K562 (cell line): ENCODE results near the gene RPP21. TPM values are rescaled to one million over a fixed set of nuclear protein-coding genes. Genes with fewer than 3 reads are reported as not detected.
A peak's percentile ranks its signal among the peaks of the same experiment; 100 is the strongest.

ENCODE experiments used
- MLX ChIP-seq, 2 experiments: fragments of 450-650 bp in 1 of 2; sonication (generic) in 1 of 2; formaldehyde crosslinking; conservative IDR thresholded peaks; 2 replicates each; pipeline versions ENCODE4 v1.4.0 to v1.8.1; 2020 to 2022; ENCODE audit warnings: mild to moderate bottlenecking in 1 of 2, missing genetic modification reagents in 1 of 2
- RBM15 ChIP-seq: fragments of 200-400 bp; formaldehyde crosslinking; IDR thresholded peaks from 2 replicates; pipeline ENCODE4 v1.6.1; 2018; ENCODE audit warnings: mild to moderate bottlenecking, low read length, moderate library complexity; ENCODE audit not compliant: insufficient read depth
- ZBTB11 ChIP-seq, 3 experiments: fragments of 200-800 bp in 1 of 3; fragments of 250-450 bp in 1 of 3; fragments of 450-650 bp in 1 of 3; sonication (Bioruptor Pico) in 1 of 3; sonication (Bioruptor generic) in 1 of 3; formaldehyde crosslinking in 1 of 3; IDR thresholded peaks; 2 replicates each; pipeline versions ENCODE4 v1.6.1 to v1.8.0; 2016 to 2022; ENCODE audit warnings: mild to moderate bottlenecking in 2 of 3, missing genetic modification characterization in 2 of 3, missing compliant biosample characterization in 1 of 3, moderate library complexity in 1 of 3
- ZBTB7A ChIP-seq: IDR thresholded peaks from 2 replicates; pipeline ENCODE4 v1.6.1; 2011; ENCODE audit warnings: low read depth, mild to moderate bottlenecking, low read length, moderate library complexity, borderline replicate concordance; ENCODE audit not compliant: control insufficient read depth
- polyA plus RNA-seq, 8 experiments: library from polyadenylated mRNA; depleted of rRNA in 4 of 8; stranded (reverse) in 5 of 8; unstranded in 3 of 8; fragments of >200 nt; fragmentation: Nextera tagmentation in 2 of 8; fragmentation: Illumina TruSeq in 1 of 8; extraction: Ambion mirVana in 2 of 8; extraction: Trizol in 1 of 8; gene quantifications; 2 replicates each; pipeline versions ENCODE4 v1.2.1 to v1.2.3, GENCODE V29; 2011 to 2014; ENCODE audit warnings: inconsistent platforms in 1 of 8, missing spikeins in 1 of 8
- total RNA-seq, 7 experiments: library from RNA; depleted of rRNA in 6 of 7; stranded (reverse); fragments of >200 nt in 6 of 7; fragmentation: Illumina TruSeq in 2 of 7; extraction: Trizol in 2 of 7; gene quantifications; 2 replicates each; pipeline versions ENCODE4 v1.2.1 to v1.2.3, GENCODE V29; 2011 to 2021; ENCODE audit warnings: low replicate concordance in 1 of 7
- TF ChIP-seq, protein P1 (sequence below): fragments of 150-350 bp; conservative IDR thresholded peaks from 2 replicates; pipeline ENCODE4 v1.6.1; 2014; ENCODE audit warnings: low read length
- TF ChIP-seq, protein P2 (sequence below): fragments of 450-650 bp; IDR thresholded peaks from 2 replicates; pipeline ENCODE4 v1.6.1; 2016; ENCODE audit warnings: low read depth
- TF ChIP-seq, protein P3 (sequence below): sonication (generic); formaldehyde crosslinking; IDR thresholded peaks from 2 replicates; pipeline ENCODE4 v1.8.1; 2023; ENCODE audit warnings: mild to moderate bottlenecking, missing genetic modification reagents

The RPP21 gene
- total and polyA plus RNA-seq, 9 of the 15 experiments (the other 6 are each of a cell fraction or from before 2014, with no cell fraction given), result 62.1 to 362 (median 166) TPM

DNA sequence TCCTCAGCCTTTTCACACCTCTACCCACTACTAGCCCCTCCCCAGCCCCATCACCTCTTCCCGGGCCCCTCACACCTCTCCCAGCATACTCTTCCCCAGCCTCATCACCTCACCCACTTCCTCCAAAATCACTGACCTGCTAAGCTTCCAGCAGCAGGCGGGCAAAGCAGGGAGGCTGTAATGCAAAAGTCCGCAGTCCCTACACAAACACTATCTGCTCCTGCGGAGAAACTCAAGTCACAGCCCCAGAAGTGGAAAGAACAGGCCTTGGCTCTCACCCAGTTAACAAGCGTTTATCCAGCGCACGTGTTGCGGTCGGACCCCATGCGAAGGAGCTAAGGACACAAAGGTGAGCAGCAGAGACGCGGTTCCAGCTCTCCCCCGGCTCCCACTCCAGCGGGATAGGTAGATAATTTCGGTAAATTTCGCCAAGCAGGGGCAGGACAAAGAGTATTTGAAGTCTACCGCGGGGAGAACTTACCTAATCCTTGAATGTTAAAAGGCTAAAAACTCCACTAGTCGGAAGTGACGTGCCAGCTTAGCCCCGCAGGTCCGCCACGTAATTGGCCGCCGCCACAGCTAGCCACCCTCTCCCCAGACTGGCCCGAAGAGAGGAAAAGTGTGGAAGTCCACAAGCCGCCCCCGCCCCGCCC lies 19.0 kb upstream of the RPP21 start (continued):
- TF ChIP-seq MLX (CRISPR knock-in tag; conservative IDR thresholded peaks at IDR 0.05) (0 out of 4 replicates have a peak, but pooled peaks of 1 of the 2 experiments have one; percentile 79), RBM15 (no peak), ZBTB11 (CRISPR knock-in tag; IDR thresholded peaks at IDR 0.05) (peak; percentile 75 to 97 (median 77); a peak in 5 of 6 replicates), ZBTB7A (peak; percentile 4; the same call in 1 of the 2 replicates)
- TF ChIP-seq, protein P1, sequence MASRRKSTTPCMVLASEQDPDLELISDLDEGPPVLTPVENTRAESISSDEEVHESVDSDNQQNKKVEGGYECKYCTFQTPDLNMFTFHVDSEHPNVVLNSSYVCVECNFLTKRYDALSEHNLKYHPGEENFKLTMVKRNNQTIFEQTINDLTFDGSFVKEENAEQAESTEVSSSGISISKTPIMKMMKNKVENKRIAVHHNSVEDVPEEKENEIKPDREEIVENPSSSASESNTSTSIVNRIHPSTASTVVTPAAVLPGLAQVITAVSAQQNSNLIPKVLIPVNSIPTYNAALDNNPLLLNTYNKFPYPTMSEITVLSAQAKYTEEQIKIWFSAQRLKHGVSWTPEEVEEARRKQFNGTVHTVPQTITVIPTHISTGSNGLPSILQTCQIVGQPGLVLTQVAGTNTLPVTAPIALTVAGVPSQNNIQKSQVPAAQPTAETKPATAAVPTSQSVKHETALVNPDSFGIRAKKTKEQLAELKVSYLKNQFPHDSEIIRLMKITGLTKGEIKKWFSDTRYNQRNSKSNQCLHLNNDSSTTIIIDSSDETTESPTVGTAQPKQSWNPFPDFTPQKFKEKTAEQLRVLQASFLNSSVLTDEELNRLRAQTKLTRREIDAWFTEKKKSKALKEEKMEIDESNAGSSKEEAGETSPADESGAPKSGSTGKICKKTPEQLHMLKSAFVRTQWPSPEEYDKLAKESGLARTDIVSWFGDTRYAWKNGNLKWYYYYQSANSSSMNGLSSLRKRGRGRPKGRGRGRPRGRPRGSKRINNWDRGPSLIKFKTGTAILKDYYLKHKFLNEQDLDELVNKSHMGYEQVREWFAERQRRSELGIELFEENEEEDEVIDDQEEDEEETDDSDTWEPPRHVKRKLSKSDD, result no peak
- TF ChIP-seq, protein P2, sequence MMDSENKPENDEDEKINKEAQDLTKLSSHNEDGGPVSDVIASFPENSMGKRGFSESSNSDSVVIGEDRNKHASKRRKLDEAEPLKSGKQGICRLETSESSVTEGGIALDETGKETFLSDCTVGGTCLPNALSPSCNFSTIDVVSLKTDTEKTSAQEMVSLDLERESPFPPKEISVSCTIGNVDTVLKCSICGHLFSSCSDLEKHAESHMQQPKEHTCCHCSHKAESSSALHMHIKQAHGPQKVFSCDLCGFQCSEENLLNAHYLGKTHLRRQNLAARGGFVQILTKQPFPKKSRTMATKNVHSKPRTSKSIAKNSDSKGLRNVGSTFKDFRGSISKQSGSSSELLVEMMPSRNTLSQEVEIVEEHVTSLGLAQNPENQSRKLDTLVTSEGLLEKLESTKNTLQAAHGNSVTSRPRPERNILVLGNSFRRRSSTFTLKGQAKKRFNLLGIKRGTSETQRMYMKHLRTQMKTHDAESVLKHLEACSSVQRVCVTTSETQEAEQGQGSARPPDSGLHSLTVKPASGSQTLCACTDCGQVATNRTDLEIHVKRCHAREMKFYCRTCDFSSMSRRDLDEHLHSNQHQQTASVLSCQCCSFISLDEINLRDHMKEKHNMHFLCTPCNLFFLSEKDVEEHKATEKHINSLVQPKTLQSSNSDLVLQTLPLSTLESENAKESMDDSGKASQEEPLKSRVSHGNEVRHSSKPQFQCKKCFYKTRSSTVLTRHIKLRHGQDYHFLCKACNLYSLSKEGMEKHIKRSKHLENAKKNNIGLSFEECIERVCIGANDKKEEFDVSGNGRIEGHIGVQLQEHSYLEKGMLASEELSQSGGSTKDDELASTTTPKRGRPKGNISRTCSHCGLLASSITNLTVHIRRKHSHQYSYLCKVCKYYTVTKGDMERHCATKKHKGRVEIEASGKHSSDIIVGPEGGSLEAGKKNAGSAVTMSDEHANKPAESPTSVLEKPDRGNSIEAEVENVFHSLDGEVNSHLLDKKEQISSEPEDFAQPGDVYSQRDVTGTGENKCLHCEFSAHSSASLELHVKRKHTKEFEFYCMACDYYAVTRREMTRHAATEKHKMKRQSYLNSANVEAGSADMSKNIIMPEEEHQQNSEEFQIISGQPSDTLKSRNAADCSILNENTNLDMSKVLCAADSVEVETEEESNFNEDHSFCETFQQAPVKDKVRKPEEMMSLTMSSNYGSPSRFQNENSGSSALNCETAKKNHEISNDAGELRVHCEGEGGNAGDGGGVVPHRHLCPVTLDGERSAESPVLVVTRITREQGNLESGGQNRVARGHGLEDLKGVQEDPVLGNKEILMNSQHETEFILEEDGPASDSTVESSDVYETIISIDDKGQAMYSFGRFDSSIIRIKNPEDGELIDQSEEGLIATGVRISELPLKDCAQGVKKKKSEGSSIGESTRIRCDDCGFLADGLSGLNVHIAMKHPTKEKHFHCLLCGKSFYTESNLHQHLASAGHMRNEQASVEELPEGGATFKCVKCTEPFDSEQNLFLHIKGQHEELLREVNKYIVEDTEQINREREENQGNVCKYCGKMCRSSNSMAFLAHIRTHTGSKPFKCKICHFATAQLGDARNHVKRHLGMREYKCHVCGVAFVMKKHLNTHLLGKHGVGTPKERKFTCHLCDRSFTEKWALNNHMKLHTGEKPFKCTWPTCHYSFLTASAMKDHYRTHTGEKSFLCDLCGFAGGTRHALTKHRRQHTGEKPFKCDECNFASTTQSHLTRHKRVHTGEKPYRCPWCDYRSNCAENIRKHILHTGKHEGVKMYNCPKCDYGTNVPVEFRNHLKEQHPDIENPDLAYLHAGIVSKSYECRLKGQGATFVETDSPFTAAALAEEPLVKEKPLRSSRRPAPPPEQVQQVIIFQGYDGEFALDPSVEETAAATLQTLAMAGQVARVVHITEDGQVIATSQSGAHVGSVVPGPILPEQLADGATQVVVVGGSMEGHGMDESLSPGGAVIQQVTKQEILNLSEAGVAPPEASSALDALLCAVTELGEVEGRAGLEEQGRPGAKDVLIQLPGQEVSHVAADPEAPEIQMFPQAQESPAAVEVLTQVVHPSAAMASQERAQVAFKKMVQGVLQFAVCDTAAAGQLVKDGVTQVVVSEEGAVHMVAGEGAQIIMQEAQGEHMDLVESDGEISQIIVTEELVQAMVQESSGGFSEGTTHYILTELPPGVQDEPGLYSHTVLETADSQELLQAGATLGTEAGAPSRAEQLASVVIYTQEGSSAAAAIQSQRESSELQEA, result 0 out of 2 replicates have a peak, but pooled peaks have one; percentile 19
- TF ChIP-seq, protein P3, sequence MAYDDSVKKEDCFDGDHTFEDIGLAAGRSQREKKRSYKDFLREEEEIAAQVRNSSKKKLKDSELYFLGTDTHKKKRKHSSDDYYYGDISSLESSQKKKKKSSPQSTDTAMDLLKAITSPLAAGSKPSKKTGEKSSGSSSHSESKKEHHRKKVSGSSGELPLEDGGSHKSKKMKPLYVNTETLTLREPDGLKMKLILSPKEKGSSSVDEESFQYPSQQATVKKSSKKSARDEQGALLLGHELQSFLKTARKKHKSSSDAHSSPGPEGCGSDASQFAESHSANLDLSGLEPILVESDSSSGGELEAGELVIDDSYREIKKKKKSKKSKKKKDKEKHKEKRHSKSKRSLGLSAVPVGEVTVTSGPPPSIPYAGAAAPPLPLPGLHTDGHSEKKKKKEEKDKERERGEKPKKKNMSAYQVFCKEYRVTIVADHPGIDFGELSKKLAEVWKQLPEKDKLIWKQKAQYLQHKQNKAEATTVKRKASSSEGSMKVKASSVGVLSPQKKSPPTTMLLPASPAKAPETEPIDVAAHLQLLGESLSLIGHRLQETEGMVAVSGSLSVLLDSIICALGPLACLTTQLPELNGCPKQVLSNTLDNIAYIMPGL (CRISPR knock-in tag), result peak; percentile 55
